Activated B cell treated with CpG ODN at 0.5 μM for 24 hours (primary cell): ENCODE data around the gene TPRKB. TPM values are rescaled to one million over a fixed set of nuclear protein-coding genes. Genes with fewer than 3 reads are reported as not detected.

ENCODE experiments used
- ATAC-seq: fragments of 200-7000 bp; cut with Tn5 transposase; one replicate; pipeline ENCODE4 v1.10.0; 2021; ENCODE audit warnings: low read depth, mild to moderate bottlenecking, moderate library complexity
- CTCF ChIA-PET: fragments of 350-600 bp; sonication (Branson Sonifier 250); formaldehyde crosslinking; loops from one replicate; lab custom pipeline; 2021; ENCODE audit warnings: antibody characterized with exemption; lab: Charles Lee
- POLR2A ChIA-PET: fragments of 350-600 bp; sonication (Branson Sonifier 250); formaldehyde crosslinking; loops from one replicate; lab custom pipeline; 2021; ENCODE audit warnings: antibody characterized with exemption; lab: Charles Lee
- DNase-seq: peaks from one replicate; pipeline ENCODE4 v3.0.0; 2022
- H3K27ac Mint-ChIP-seq: one replicate; pipeline ENCODE4 v1.8.0; 2020; ENCODE audit warnings: mixed read lengths
- H3K27me3 Mint-ChIP-seq: one replicate; pipeline ENCODE4 v1.8.0; 2021; ENCODE audit warnings: mixed read lengths
- H3K36me3 Mint-ChIP-seq: one replicate; pipeline ENCODE4 v1.8.0; 2021; ENCODE audit warnings: low read depth, mixed read lengths
- H3K4me1 Mint-ChIP-seq: one replicate; pipeline ENCODE4 v1.8.0; 2021; ENCODE audit warnings: mixed read lengths
- H3K4me3 Mint-ChIP-seq: one replicate; pipeline ENCODE4 v1.8.0; 2020; ENCODE audit warnings: mild to moderate bottlenecking, mixed read lengths
- H3K9me3 Mint-ChIP-seq: one replicate; pipeline ENCODE4 v1.8.0; 2020; ENCODE audit warnings: mixed read lengths
- CTCF ChIP-seq: fragments of 200-600 bp; IDR thresholded peaks from one replicate; pipeline ENCODE4 v1.8.0; 2022; ENCODE audit warnings: antibody characterized with exemption, mild to moderate bottlenecking
- intact Hi-C: fragments of 100-400 bp; cut with micrococcal nuclease; formaldehyde crosslinking; loops from one replicate; pipeline ENCODE4 v1.15.1; 2024
- total RNA-seq: library from RNA; stranded (reverse); gene quantifications from 2 replicates; pipeline ENCODE4 v1.2.3, GENCODE V29; 2022

Gene TPRKB
- total RNA-seq, 1 donor from 2014 or later, result 26.9 TPM

- intact Hi-C loops, result no loop called here
- no peak for TF ChIP-seq CTCF
- no peaks in the 10 kb centered on the region for H3K4me1 Mint-ChIP-seq
- H3K27ac Mint-ChIP-seq, result no peak overlapping the region
- H3K4me3 Mint-ChIP-seq, result no peak overlapping the region
- H3K9me3 Mint-ChIP-seq, result peaks cover 14% of the 10 kb centered on the region
- CTCF ChIA-PET, result no interaction called here
- POLR2A ChIA-PET, result no interaction called here
- peaks cover 4% of the 10 kb centered on the region for H3K36me3 Mint-ChIP-seq
- no peak for DNase-seq
- no peak for ATAC-seq
- H3K27me3 Mint-ChIP-seq, result peaks cover 29% of the 10 kb centered on the region
These were observed 23.1 kb downstream of the TPRKB start for GRCh38 chr2:73714091-73714490.

GRCh38 chr2:73708527-73708926 lies 28.6 kb downstream of the TPRKB start:
- peaks cover under 1% of the 10 kb centered on the region for H3K36me3 Mint-ChIP-seq
- DNase-seq (no peak), ATAC-seq (no peak)
- peaks cover 7% of the 10 kb centered on the region for H3K9me3 Mint-ChIP-seq
- no peaks in the 10 kb centered on the region for H3K4me1 Mint-ChIP-seq
- no peak for TF ChIP-seq CTCF
- H3K27ac Mint-ChIP-seq, result no peak overlapping the region
- POLR2A ChIA-PET, result no interaction called here
- peaks cover 32% of the 10 kb centered on the region for H3K27me3 Mint-ChIP-seq
- CTCF ChIA-PET, result no interaction called here
- intact Hi-C loops, result no loop called here
- no peak overlapping the region for H3K4me3 Mint-ChIP-seq

- CTCF ChIA-PET, result no interaction called here
- Mint-ChIP-seq H3K27ac (no peak overlapping the region), H3K4me3 (no peak overlapping the region), H3K36me3 (no peaks in the 10 kb centered on the region), H3K9me3 (peaks cover 6% of the 10 kb centered on the region), H3K27me3 (peaks cover 36% of the 10 kb centered on the region), H3K4me1 (no peaks in the 10 kb centered on the region)
- intact Hi-C loops, result no loop called here
- DNase-seq (no peak), ATAC-seq (no peak)
- POLR2A ChIA-PET, result no interaction called here
- TF ChIP-seq CTCF, result no peak
These were observed 29.5 kb downstream of the TPRKB start for GRCh38 chr2:73707636-73708035.

- ChIA-PET POLR2A (no interaction called here), CTCF (no interaction called here)
- ATAC-seq, result no peak
- intact Hi-C loops, result no loop called here
- TF ChIP-seq CTCF, result no peak
- Mint-ChIP-seq H3K4me1 (no peaks in the 10 kb centered on the region), H3K36me3 (no peaks in the 10 kb centered on the region), H3K9me3 (peaks cover 6% of the 10 kb centered on the region), H3K4me3 (no peak overlapping the region), H3K27ac (no peak overlapping the region), H3K27me3 (peaks cover 42% of the 10 kb centered on the region)
- DNase-seq, result no peak
These were observed 30.1 kb downstream of the TPRKB start for GRCh38 chr2:73707058-73707457.

- no peaks in the 10 kb centered on the region for H3K4me1 Mint-ChIP-seq
- H3K9me3 Mint-ChIP-seq, result peaks cover 6% of the 10 kb centered on the region
- no peak for TF ChIP-seq CTCF
- ChIA-PET POLR2A (no interaction called here), CTCF (no interaction called here)
- H3K27ac Mint-ChIP-seq, result no peak overlapping the region
- ATAC-seq (no peak), DNase-seq (no peak)
- intact Hi-C loops, result no loop called here
- no peak overlapping the region for H3K4me3 Mint-ChIP-seq
- no peaks in the 10 kb centered on the region for H3K36me3 Mint-ChIP-seq
- H3K27me3 Mint-ChIP-seq, result peaks cover 41% of the 10 kb centered on the region
These were observed 32.1 kb downstream of the TPRKB start for GRCh38 chr2:73705091-73705490.
